HepG2 (cell line): ENCODE data around the gene MIA3. TPM values are rescaled to one million over a fixed set of nuclear protein-coding genes. Genes with fewer than 3 reads are reported as not detected.

ENCODE experiments used
- ETV5 ChIP-seq: IDR thresholded peaks from 2 replicates; pipeline ENCODE4 v1.6.1; 2018; ENCODE audit warnings: missing biosample characterization, missing genetic modification reagents, inconsistent platforms, borderline replicate concordance
- HNF4G ChIP-seq, 2 experiments: sonication (generic) in 1 of 2; formaldehyde crosslinking in 1 of 2; IDR thresholded peaks; 2 replicates each; pipeline versions ENCODE4 v1.4.0 to v1.6.1; 2011 to 2020; ENCODE audit warnings: borderline replicate concordance in 2 of 2, low read depth in 2 of 2, mild to moderate bottlenecking in 2 of 2, low read length in 1 of 2, missing genetic modification reagents in 1 of 2, moderate library complexity in 1 of 2
- RELA ChIP-seq: sonication (generic); formaldehyde crosslinking; IDR thresholded peaks from 2 replicates; pipeline ENCODE4 v1.4.0; 2020; ENCODE audit warnings: missing genetic modification reagents
- RORA ChIP-seq: sonication (generic); formaldehyde crosslinking; IDR thresholded peaks from 2 replicates; pipeline ENCODE4 v1.5.0; 2020; ENCODE audit warnings: mild to moderate bottlenecking, missing genetic modification reagents, moderate library complexity
- SALL1 ChIP-seq: sonication (generic); formaldehyde crosslinking; IDR thresholded peaks from 2 replicates; pipeline ENCODE4 v1.8.0; 2022; ENCODE audit warnings: mild to moderate bottlenecking, missing genetic modification reagents
- YY1 ChIP-seq: IDR thresholded peaks from 2 replicates; pipeline ENCODE4 v1.6.1; 2011; ENCODE audit warnings: low read length, low read depth, moderate library complexity, mild to moderate bottlenecking; ENCODE audit not compliant: insufficient read depth, insufficient replicate concordance
- ZNF12 ChIP-seq: sonication (generic); formaldehyde crosslinking; IDR thresholded peaks from 2 replicates; pipeline ENCODE4 v1.5.0; 2020; ENCODE audit warnings: missing genetic modification reagents
- ZNF337 ChIP-seq: sonication (generic); formaldehyde crosslinking; IDR thresholded peaks from 2 replicates; pipeline ENCODE4 v1.5.1; 2020; ENCODE audit warnings: missing genetic modification reagents, low read depth, mild to moderate bottlenecking, borderline replicate concordance
- ZNF543 ChIP-seq: sonication (generic); formaldehyde crosslinking; IDR thresholded peaks from 2 replicates; pipeline ENCODE4 v1.4.0; 2020; ENCODE audit warnings: mild to moderate bottlenecking, missing genetic modification reagents
- ZNF562 ChIP-seq: sonication (generic); formaldehyde crosslinking; IDR thresholded peaks from 2 replicates; pipeline ENCODE4 v1.8.0; 2022; ENCODE audit warnings: missing genetic modification reagents, borderline replicate concordance
- ZNF644 ChIP-seq: IDR thresholded peaks from 2 replicates; pipeline ENCODE4 v1.6.1; 2016; ENCODE audit warnings: low read depth
- polyA plus RNA-seq, 8 experiments: library from polyadenylated mRNA; depleted of rRNA in 3 of 8; stranded (reverse) in 7 of 8; unstranded in 1 of 8; fragments of >200 nt; fragmentation: Illumina TruSeq in 4 of 8; extraction: Trizol in 4 of 8; gene quantifications; 2 replicates each; pipeline versions ENCODE4 v1.2.1 to v1.2.3, GENCODE V29; 2011 to 2016; ENCODE audit warnings: low read depth in 4 of 8, missing spikeins in 1 of 8, mixed read lengths in 1 of 8; ENCODE audit not compliant: insufficient read depth in 1 of 8
- total RNA-seq, 5 experiments: library from RNA; depleted of rRNA; stranded (reverse); fragments of >200 nt; fragmentation: Illumina TruSeq; extraction: Trizol; gene quantifications; 2 replicates each; pipeline ENCODE4 v1.2.3, GENCODE V29; 2016; ENCODE audit warnings: low read depth in 1 of 5
- TF ChIP-seq, protein P1 (sequence below): sonication (generic); formaldehyde crosslinking; IDR thresholded peaks from 2 replicates; pipeline ENCODE4 v1.9.0; 2021; ENCODE audit warnings: mild to moderate bottlenecking, missing genetic modification reagents
- TF ChIP-seq, protein P2 (sequence below): sonication (generic); formaldehyde crosslinking; IDR thresholded peaks from 2 replicates; pipeline ENCODE4 v1.5.1; 2020; ENCODE audit warnings: mild to moderate bottlenecking, missing genetic modification reagents, borderline replicate concordance
- TF ChIP-seq, protein P3 (sequence below): sonication (generic); formaldehyde crosslinking; conservative IDR thresholded peaks from 2 replicates; pipeline ENCODE4 v1.4.0; 2020; ENCODE audit warnings: missing genetic modification reagents

MIA3 gene
- total and polyA plus RNA-seq, 2 of the 13 experiments (the other 11 are each of a cell fraction or from before 2014, with no cell fraction given), result 45.6 to 48.7 TPM

DNA sequence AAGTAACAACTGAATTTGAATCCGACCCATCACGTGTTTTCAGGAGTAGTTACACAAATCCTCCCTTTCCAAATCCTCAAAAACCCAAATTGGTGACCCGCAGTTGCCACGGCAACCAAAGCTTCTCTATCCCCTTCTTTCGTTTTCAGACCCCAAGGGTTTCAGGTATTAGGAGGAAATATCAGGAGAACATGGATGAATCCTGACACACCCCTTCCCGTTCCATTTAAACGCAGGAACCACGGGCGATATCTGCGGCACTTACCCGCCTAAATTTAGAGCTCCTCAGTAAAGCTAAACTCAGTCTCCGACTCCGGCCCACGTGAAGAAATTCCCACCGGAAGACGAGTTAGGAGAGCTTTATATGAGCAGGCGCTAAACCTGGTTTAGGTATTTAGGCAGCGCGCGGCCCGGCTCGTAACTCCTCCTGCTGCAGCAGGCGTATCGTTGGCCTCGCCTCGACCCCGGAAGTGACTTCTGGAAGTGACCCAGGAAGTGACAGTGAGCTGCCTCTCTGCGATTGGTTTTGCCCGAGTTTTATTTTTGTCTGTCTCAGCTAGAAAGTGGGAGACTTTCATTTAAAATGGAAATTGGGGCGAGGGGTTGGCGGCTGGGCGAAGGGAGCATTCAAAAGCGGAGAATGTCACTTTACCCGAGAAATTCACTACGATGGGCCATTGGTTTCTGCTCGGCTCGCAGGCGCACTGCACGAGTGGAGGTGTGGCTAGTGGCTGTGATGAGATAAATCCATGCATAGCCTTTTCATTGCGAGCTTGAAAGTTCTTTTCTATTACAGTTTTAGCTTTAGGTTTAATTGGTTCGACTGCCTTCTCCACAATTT lies 28.2 kb upstream of the MIA3 start, which contains the start of gene TAF1A (continued):
- TF ChIP-seq RELA (CRISPR knock-in tag) (no peak), HNF4G (IDR thresholded peaks at IDR 0.05; ENCODE audit: borderline replicate concordance, low read depth, low read length) (no peak), HNF4G (CRISPR knock-in tag; IDR thresholded peaks at IDR 0.05; ENCODE audit: borderline replicate concordance, low read depth) (no peak), ZNF644 (CRISPR knock-in tag) (no peak), SALL1 (CRISPR knock-in tag) (peak; percentile 73), YY1 (peak; percentile 52), ZNF543 (CRISPR knock-in tag) (no peak), ZNF337 (CRISPR knock-in tag) (no peak), RORA (peak; percentile 76; the same call in 1 of the 2 replicates), ZNF12 (CRISPR knock-in tag) (no peak), ETV5 (CRISPR knock-in tag) (peak; percentile 58; the same call in 1 of the 2 replicates), ZNF562 (no peak)
- TF ChIP-seq, protein P1, sequence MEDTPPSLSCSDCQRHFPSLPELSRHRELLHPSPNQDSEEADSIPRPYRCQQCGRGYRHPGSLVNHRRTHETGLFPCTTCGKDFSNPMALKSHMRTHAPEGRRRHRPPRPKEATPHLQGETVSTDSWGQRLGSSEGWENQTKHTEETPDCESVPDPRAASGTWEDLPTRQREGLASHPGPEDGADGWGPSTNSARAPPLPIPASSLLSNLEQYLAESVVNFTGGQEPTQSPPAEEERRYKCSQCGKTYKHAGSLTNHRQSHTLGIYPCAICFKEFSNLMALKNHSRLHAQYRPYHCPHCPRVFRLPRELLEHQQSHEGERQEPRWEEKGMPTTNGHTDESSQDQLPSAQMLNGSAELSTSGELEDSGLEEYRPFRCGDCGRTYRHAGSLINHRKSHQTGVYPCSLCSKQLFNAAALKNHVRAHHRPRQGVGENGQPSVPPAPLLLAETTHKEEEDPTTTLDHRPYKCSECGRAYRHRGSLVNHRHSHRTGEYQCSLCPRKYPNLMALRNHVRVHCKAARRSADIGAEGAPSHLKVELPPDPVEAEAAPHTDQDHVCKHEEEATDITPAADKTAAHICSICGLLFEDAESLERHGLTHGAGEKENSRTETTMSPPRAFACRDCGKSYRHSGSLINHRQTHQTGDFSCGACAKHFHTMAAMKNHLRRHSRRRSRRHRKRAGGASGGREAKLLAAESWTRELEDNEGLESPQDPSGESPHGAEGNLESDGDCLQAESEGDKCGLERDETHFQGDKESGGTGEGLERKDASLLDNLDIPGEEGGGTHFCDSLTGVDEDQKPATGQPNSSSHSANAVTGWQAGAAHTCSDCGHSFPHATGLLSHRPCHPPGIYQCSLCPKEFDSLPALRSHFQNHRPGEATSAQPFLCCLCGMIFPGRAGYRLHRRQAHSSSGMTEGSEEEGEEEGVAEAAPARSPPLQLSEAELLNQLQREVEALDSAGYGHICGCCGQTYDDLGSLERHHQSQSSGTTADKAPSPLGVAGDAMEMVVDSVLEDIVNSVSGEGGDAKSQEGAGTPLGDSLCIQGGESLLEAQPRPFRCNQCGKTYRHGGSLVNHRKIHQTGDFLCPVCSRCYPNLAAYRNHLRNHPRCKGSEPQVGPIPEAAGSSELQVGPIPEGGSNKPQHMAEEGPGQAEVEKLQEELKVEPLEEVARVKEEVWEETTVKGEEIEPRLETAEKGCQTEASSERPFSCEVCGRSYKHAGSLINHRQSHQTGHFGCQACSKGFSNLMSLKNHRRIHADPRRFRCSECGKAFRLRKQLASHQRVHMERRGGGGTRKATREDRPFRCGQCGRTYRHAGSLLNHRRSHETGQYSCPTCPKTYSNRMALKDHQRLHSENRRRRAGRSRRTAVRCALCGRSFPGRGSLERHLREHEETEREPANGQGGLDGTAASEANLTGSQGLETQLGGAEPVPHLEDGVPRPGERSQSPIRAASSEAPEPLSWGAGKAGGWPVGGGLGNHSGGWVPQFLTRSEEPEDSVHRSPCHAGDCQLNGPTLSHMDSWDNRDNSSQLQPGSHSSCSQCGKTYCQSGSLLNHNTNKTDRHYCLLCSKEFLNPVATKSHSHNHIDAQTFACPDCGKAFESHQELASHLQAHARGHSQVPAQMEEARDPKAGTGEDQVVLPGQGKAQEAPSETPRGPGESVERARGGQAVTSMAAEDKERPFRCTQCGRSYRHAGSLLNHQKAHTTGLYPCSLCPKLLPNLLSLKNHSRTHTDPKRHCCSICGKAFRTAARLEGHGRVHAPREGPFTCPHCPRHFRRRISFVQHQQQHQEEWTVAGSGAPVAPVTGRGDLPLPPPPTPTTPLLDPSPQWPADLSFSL (CRISPR knock-in tag), result no peak
- TF ChIP-seq, protein P2, sequence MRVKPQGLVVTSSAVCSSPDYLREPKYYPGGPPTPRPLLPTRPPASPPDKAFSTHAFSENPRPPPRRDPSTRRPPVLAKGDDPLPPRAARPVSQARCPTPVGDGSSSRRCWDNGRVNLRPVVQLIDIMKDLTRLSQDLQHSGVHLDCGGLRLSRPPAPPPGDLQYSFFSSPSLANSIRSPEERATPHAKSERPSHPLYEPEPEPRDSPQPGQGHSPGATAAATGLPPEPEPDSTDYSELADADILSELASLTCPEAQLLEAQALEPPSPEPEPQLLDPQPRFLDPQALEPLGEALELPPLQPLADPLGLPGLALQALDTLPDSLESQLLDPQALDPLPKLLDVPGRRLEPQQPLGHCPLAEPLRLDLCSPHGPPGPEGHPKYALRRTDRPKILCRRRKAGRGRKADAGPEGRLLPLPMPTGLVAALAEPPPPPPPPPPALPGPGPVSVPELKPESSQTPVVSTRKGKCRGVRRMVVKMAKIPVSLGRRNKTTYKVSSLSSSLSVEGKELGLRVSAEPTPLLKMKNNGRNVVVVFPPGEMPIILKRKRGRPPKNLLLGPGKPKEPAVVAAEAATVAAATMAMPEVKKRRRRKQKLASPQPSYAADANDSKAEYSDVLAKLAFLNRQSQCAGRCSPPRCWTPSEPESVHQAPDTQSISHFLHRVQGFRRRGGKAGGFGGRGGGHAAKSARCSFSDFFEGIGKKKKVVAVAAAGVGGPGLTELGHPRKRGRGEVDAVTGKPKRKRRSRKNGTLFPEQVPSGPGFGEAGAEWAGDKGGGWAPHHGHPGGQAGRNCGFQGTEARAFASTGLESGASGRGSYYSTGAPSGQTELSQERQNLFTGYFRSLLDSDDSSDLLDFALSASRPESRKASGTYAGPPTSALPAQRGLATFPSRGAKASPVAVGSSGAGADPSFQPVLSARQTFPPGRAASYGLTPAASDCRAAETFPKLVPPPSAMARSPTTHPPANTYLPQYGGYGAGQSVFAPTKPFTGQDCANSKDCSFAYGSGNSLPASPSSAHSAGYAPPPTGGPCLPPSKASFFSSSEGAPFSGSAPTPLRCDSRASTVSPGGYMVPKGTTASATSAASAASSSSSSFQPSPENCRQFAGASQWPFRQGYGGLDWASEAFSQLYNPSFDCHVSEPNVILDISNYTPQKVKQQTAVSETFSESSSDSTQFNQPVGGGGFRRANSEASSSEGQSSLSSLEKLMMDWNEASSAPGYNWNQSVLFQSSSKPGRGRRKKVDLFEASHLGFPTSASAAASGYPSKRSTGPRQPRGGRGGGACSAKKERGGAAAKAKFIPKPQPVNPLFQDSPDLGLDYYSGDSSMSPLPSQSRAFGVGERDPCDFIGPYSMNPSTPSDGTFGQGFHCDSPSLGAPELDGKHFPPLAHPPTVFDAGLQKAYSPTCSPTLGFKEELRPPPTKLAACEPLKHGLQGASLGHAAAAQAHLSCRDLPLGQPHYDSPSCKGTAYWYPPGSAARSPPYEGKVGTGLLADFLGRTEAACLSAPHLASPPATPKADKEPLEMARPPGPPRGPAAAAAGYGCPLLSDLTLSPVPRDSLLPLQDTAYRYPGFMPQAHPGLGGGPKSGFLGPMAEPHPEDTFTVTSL (CRISPR knock-in tag), result no peak; the same call in 1 of the 2 replicates
- TF ChIP-seq, protein P3, sequence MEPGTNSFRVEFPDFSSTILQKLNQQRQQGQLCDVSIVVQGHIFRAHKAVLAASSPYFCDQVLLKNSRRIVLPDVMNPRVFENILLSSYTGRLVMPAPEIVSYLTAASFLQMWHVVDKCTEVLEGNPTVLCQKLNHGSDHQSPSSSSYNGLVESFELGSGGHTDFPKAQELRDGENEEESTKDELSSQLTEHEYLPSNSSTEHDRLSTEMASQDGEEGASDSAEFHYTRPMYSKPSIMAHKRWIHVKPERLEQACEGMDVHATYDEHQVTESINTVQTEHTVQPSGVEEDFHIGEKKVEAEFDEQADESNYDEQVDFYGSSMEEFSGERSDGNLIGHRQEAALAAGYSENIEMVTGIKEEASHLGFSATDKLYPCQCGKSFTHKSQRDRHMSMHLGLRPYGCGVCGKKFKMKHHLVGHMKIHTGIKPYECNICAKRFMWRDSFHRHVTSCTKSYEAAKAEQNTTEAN, result peak; percentile 42
